ENCODE results near the gene DNAH1.

DNA sequence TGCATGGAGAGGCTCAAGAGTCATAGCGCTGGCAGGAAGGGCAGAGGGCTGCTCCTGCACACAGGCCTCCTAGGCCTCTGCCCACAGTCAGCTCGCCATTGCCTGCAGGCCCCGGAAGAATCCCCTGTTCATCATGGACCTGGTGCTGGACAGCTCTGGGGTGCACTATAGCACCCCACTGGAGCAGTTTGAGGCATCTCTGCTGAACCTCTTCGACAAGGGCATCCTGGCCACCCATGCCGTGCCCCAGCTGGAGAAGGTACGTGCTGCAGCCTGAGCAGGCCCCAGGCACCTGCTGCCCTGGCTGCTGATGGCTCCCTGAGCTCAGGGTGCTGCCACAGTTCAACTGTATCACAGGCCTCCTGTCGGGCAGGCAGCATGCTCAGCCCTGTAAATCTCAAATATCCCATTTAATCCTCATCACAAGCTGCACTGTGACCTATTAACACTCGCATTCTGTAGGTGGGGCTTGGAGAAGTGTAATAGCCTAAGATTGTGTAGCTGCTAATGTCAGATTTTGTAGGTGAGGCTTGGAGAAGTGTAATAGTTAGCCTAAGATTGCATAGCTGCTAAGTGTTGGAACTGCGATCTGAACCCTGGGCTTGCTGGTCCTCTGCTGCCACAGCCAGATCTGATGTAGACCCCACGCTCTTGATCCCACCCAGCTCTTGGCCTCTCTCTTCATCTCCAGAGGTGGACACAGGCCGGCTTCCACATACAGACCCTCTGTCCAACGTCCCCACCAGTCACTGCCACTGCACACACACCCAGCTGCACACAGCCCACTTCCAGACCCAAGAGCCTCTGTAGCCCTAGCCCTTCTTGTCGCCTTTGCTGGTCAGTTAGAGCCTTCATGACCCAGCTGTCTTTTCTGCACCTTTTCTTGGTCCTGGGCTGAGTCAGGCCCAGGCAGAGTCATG is 31.9 kb downstream of the DNAH1 start:
- TF ChIP-seq, protein P1, sequence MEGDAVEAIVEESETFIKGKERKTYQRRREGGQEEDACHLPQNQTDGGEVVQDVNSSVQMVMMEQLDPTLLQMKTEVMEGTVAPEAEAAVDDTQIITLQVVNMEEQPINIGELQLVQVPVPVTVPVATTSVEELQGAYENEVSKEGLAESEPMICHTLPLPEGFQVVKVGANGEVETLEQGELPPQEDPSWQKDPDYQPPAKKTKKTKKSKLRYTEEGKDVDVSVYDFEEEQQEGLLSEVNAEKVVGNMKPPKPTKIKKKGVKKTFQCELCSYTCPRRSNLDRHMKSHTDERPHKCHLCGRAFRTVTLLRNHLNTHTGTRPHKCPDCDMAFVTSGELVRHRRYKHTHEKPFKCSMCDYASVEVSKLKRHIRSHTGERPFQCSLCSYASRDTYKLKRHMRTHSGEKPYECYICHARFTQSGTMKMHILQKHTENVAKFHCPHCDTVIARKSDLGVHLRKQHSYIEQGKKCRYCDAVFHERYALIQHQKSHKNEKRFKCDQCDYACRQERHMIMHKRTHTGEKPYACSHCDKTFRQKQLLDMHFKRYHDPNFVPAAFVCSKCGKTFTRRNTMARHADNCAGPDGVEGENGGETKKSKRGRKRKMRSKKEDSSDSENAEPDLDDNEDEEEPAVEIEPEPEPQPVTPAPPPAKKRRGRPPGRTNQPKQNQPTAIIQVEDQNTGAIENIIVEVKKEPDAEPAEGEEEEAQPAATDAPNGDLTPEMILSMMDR (conservative IDR thresholded peaks at IDR 0.05): no peak
- TF ChIP-seq EZH2 (IDR thresholded peaks at IDR 0.05; ENCODE audit: low read depth): no peak

Measured in PC-9 (cell line).